ENCODE results near the gene SCAMP4.

GRCh38 chr19:1860042-1860775 lies 45.0 kb upstream of the SCAMP4 start:
- TF ChIP-seq FOXP2 (optimal IDR thresholded peaks at IDR 0.05; ENCODE audit: borderline replicate concordance, extremely low read depth, extremely low read length, insufficient read depth) (no peak), REST (IDR thresholded peaks at IDR 0.05; ENCODE audit: insufficient read depth in 1 of 2, low read depth in 2 of 2, low read length in 2 of 2) (no peak), POLR2AphosphoS5 (IDR thresholded peaks at IDR 0.05; ENCODE audit: low read depth, low read length) (no peak), SIN3A (IDR thresholded peaks at IDR 0.05; ENCODE audit: borderline replicate concordance, insufficient read depth, low read length) (no peak)
